GF-D8 (cell line): ENCODE results near the gene FHL1.
"Not testable (repeated sequence)": the region's sequence is repeated elsewhere in the genome, so short reads cannot be mapped to it uniquely, and the experiment has no call there.

ENCODE experiments used
- DNase-seq: peaks from one replicate; lab custom pipeline; 2025; lab: John Stamatoyannopoulos, UW

Gene FHL1

GRCh38 chrX:136147315-136147901, at the start of gene FHL1:
FHL1 (plus strand) TSS chrX:136147533.
- no peak for DNase-seq

- no peak for DNase-seq
Measured at GRCh38 chrX:136097871-136098805, 49.2 kb upstream of the FHL1 start.

- no peak for DNase-seq
Measured at GRCh38 chrX:136104936-136105335, 42.4 kb upstream of the FHL1 start.

GRCh38 chrX:136106920-136107528, 40.3 kb upstream of the FHL1 start:
- DNase-seq = no peak

DNA sequence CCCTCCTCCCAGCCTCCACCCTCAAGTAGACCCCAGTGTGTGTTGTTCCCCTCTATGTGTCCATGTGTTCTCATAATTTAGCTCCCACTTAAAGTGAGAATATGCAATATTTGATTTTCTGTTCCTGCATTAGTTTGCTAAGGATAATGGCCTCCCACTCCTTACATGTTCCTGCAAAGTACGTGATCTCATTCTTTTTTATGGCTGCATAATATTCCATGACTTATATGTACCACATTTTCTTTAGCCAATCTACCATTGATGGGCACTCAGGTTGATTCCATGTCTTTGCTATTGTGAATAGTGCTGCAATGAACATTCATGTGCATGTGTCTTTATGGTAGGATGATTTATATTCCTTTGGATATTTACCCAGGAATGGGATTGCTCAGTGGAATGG, 38.4 kb upstream of the FHL1 start:
- DNase-seq = not testable (repeated sequence)

DNA sequence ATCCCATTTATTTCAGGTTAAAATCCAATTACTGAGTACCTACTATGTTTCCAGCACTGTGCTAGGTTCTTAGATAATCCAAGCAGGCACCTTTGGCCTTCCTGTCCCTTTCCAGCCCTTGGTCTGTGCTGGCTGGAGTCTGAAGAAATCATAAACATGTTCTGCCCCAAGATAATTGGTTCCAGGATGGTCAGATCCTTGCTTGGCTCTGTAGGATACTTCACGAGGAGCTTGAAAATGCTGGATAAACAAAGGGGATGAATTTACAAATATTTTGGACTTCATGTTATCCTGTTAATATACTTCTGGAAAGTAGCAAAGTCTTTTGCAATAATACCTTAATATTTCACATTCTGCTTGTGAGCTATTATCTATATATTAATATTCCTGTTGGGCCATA, 35.0 kb upstream of the FHL1 start:
- DNase-seq = no peak

DNA sequence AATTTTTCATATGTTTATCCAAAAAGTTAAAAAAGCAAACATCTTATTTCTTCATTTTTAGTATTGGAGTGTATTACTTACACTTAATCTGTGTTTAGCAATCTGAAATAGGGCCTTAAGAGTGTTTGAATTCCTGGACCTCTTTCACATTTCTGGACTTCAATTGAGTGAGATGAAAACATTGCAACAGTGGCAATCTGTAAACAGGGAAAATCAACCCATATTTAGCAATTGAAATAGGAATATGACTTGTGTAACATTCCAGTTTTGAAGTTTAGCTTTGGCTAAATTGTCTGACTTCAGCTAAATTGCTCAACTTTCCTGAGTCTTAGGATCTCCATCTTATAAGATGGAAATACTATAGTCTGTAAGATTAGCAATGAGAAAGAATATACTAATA, 34.6 kb upstream of the FHL1 start:
- DNase-seq = no peak

DNA sequence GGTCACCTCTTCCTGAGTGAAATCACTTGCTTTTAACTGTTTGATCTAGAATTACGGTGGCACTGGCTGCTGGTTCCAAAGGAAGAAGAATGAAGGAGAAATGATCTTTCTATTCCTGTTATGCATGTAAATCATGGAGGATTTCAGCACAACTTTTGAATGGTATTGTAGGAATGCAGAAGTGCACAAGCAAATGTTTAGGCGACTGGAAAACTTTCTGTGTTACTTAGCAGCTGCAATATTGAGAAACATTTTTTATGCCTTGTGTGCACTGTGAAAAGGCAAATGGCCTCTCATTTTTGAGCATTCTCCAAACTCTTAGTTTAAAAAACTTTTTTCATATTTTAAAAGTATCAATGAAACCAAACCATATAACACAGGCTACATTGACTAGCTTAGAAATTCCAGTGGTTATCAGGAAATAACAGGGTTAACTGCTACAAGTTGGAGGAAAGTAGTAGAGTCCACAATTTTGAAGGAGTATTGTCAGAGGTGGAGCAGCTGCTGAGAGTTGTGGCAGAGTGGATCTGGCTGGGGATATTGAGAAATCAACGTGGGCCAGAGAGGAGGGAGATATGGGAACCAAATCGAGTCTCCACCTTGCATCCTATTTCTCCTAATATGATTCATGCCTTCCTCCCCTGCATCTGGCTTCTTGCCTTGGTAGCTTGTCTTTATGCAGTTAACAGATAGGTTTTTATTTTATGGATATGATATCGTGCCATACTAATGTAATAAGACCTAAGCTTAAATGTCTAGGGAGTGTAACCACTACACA, 32.0 kb upstream of the FHL1 start:
- no peak for DNase-seq

DNA sequence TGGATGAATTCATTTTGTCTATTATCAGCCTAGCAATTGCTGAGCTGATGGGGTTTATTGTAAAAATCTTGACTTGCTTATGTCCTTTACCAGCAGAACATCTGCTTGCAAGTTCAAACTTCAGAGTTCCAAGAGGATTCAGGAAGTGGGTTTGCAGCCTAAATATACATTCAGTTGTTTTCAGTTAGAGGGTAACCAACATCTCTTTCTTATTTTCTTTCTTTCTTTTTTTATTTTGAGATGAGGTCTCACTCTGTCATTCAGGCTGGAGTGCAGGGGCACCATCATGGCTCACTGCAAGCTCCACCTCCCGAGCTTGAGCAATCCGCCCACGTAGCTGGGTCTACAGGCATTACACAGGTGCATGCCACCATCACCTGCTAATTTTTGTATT, 31.4 kb upstream of the FHL1 start:
- no peak for DNase-seq

GRCh38 chrX:136121788-136122187, 25.5 kb upstream of the FHL1 start:
- DNase-seq = no peak

- DNase-seq = no peak
Measured at GRCh38 chrX:136122207-136122606, 25.1 kb upstream of the FHL1 start.

DNA sequence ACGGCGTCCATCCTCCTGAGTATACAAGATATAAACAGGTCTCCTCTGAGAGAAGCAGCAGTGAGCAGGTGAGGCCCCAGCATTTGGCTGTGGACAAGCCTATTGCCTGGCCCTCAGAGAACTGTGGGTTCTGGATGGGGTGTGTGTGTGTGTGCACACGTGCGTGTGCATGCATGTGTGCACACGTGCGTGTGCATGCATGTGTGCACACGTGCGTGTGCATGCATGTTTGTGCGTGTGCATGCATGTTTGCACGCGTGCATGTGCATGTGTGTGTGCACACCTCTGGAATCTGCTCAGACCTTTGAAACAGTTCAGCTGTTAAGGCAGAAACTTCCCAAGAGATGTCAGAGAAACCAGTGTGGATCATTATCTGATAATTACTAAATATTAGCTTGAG, 22.2 kb upstream of the FHL1 start:
- DNase-seq = no peak

- DNase-seq = no peak
Measured at GRCh38 chrX:136126371-136126770, 21.0 kb upstream of the FHL1 start.

DNA sequence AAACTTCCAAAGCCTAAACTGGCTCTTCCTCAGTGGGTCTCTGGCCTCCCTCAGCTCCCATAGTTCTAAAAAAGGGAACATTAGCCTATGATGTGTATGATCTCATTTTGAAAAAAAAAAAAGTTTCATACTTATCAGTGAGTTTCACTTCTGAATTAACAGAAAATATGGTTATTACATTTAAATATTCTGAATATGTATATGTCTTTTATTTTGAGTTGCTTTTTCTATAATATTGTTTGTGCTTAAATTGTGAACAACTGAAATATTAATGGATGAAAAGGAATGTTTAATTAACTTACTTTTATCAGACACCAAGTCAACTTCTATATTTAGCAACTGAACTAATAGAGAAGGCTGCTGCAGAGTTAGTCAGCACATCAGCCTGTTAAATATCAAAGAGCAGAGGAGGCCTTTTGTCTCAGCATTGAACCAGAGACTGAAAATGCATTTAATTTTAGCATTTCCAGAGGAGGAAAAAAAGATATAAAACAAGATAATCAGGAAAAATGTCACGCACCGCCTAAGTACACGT, 20.4 kb upstream of the FHL1 start:
- DNase-seq = no peak

DNA sequence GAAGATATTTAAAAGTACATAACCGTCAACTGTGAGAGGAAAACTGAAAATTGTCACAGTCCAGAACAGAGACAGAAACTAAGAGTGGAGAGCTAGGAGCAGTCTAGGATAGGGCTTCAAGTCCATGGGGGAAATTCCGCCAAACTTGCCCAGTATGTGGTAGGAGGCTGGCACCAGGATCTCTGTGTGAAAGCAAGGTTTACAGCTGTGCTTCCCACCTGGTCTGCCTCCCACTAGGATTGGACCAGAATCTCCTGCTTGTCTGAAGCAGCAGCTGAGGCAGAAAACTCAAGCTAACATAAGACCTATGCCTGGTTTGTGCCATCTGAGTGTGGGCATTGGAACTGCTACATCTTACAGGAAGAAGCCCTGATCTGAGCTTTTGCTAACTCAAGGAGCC, 18.6 kb upstream of the FHL1 start:
- no peak for DNase-seq

DNA sequence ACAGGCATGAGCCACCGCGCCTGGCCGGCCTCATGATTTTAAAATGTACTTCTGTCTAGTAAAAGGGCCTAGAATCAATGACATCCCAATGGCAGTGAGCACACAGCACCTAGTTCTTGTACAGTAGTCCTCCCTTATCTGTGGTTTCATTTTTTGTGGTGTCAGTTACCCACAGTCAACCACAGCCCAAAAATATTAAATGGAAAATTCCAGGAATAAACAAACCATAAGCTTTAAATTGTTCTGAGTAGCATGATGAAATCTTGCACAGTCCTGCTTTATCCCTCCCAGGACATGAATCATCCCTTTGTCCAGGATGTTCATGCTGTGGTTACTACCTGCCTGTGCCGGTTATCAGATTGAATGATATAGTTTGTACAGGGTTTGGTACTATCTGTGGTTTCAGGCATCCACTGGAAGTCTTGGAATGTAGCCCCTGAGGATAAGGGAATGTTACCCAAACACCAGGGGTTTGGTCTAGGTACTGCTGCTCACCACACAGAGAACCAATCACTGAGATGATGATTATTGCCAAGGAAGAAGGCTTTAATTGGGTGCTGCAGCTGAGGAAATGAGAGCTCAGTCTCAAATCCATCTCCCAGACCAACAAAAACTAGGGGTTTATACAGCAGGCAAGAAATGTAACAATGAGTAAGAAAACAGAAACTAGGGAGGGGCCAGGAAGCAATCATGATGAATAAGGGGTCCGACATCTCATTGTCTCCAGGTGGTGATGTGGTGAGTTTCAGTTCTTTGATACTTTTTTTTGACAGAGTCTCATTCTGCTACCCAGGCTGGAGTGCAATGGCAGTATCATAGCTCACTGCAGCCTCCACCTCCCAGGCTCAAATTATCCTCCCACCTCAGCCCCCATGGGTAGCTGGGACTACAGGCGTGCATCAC, 16.2 kb upstream of the FHL1 start:
- no peak for DNase-seq

- no peak for DNase-seq
Measured at GRCh38 chrX:136138939-136139338, 8.4 kb upstream of the FHL1 start.

DNA sequence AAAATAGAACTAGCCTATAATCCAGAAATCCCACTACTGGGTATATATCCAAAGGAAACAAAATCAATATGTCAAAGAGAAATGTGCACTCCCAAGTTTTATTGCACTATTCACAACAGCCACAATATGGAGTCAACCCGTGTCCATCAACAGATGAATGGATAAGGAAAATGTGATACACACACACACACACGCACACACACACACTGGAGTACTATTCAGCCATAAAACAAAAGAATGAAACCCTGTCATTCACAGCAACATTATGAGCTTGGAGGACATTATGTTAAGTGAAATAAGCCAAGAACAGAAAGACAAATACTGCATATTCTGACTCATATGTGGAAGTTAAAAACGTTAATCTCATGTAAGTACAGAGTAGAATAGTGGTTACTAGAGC, 5.8 kb upstream of the FHL1 start:
- DNase-seq = no peak

- DNase-seq = no peak
Measured at GRCh38 chrX:136142592-136142991, 4.7 kb upstream of the FHL1 start.

DNA sequence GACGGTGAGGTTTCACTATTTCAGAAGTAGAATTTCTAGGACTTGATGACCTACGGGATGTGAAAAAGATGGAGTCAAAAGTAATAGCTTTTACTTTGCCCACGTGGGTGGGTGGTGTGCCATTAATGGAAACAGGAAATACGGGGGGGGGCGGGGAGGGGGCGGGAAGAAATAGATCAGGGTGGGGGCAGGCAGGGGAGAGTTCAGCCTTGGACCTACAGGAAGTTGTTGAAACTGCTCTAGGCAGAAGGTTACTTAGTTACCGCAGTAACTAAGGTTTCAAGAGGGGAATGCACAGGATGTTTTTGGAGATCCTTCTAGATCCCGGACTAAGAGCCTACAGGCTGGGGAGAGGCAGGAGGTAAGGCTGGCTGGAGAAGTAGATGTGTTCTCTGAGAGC, 3.6 kb upstream of the FHL1 start:
- DNase-seq = no peak
